A549 (cell line): ENCODE measurements around the gene ONECUT2. TPM values are rescaled to one million over a fixed set of nuclear protein-coding genes. Genes with fewer than 3 reads are reported as not detected.

Source experiments
- ATAC-seq, 2 experiments: fragments of 200-7000 bp in 1 of 2; fragments of >200 bp in 1 of 2; cut with Nextera tagmentation in 1 of 2; cut with Tn5 transposase in 1 of 2; 3 replicates each; pipeline versions ENCODE4 v1.8.0 to v1.9.1; 2018 to 2020; ENCODE audit warnings: mild to moderate bottlenecking in 1 of 2, moderate library complexity in 1 of 2
- CTCF ChIA-PET: fragments of 300-600 bp; sonication (Branson Sonifier 250); formaldehyde crosslinking; extraction: SDS; loops from one replicate; lab custom pipeline; 2021; ENCODE audit warnings: antibody characterized with exemption, inconsistent platforms; lab: Yijun Ruan, JAX
- POLR2A ChIA-PET: fragments of 350-600 bp; formaldehyde crosslinking; extraction: SDS; loops from one replicate; lab custom pipeline; 2021; ENCODE audit warnings: antibody characterized with exemption, inconsistent platforms; lab: Yijun Ruan, JAX
- DNase-seq, 2 experiments: peaks; one replicate each; pipeline versions ENCODE4 v3.0.0 to v3.0.0-alpha.2; 2011 to 2016; ENCODE audit warnings: low read depth in 1 of 2, low spot score in 1 of 2
- FAIRE-seq: peaks from 2 replicates; lab custom pipeline; 2011; peaks lifted over from hg19 to GRCh38; lab: Jason Lieb, UNC
- H3K27ac ChIP-seq, 2 experiments: fragments of >200 bp; sonication (Bioruptor Twin); formaldehyde crosslinking; 3 replicates each; pipeline ENCODE4 v1.5.1; 2016 to 2017
- H3K4me1 ChIP-seq: fragments of >200 bp; sonication (Bioruptor Twin); formaldehyde crosslinking; 3 replicates; pipeline ENCODE4 v1.6.1; 2016
- H3K4me2 ChIP-seq: fragments of >200 bp; sonication (Bioruptor Twin); formaldehyde crosslinking; 3 replicates; pipeline ENCODE4 v1.6.1; 2016
- H3K4me3 ChIP-seq: fragments of >200 bp; sonication (Bioruptor Twin); formaldehyde crosslinking; 3 replicates; pipeline ENCODE4 v1.5.1; 2016
- H3K9me3 ChIP-seq: fragments of >200 bp; sonication (Bioruptor Twin); formaldehyde crosslinking; 3 replicates; pipeline ENCODE4 v1.6.1; 2016
- CEBPB ChIP-seq, 2 experiments: fragments of >200 bp in 1 of 2; sonication (Bioruptor Twin) in 1 of 2; formaldehyde crosslinking in 1 of 2; IDR thresholded peaks; 2 replicates each; pipeline ENCODE4 v1.6.1; 2012 to 2016
- EHMT2 ChIP-seq: fragments of 200-600 bp; sonication (generic); IDR thresholded peaks from 2 replicates; pipeline ENCODE4 v1.6.1; 2016; ENCODE audit warnings: antibody characterized with exemption, low read depth, mild to moderate bottlenecking, moderate library complexity
- GATA3 ChIP-seq: IDR thresholded peaks from 2 replicates; pipeline ENCODE4 v1.6.1; 2012; ENCODE audit warnings: borderline replicate concordance
- HDAC2 ChIP-seq: fragments of 200-600 bp; sonication (generic); IDR thresholded peaks from 2 replicates; pipeline ENCODE4 v1.6.1; 2016
- HEYL ChIP-seq: fragments of 250-450 bp; sonication (Bioruptor Pico); IDR thresholded peaks from 2 replicates; pipeline ENCODE4 v1.8.0; 2021; ENCODE audit warnings: mild to moderate bottlenecking, moderate library complexity
- RAD21 ChIP-seq, 2 experiments: fragments of >200 bp in 1 of 2; sonication (Bioruptor Twin) in 1 of 2; formaldehyde crosslinking in 1 of 2; IDR thresholded peaks in 1 of 2; conservative IDR thresholded peaks in 1 of 2; 2 replicates in 1 of 2; 3 replicates in 1 of 2; pipeline ENCODE4 v1.6.1; 2012 to 2018; ENCODE audit warnings: inconsistent platforms in 1 of 2
- SMC3 ChIP-seq: fragments of >200 bp; sonication (Bioruptor Twin); formaldehyde crosslinking; IDR thresholded peaks from 3 replicates; pipeline ENCODE4 v1.6.1; 2018; ENCODE audit warnings: inconsistent platforms
- SREBF2 ChIP-seq: fragments of 450-650 bp; IDR thresholded peaks from 2 replicates; pipeline ENCODE4 v1.6.1; 2014; ENCODE audit warnings: mild to moderate bottlenecking, moderate library complexity
- WGBS: methylation state at CpG from one replicate; pipeline ENCODE4 v1.1.6; 2017; ENCODE audit errors: missing lambda C conversion rate; 5-methylcytosine and 5-hydroxymethylcytosine counted together
- polyA plus RNA-seq, 4 experiments: library from polyadenylated mRNA; depleted of rRNA in 3 of 4; stranded (reverse); fragments of >200 nt; fragmentation: RNase III in 1 of 4; extraction: RNeasy Plus Mini Kit Qiagen cat#74134 plus additional on column Dnase treatment in 1 of 4; gene quantifications; 2 replicates in 3 of 4; 3 replicates in 1 of 4; pipeline ENCODE4 v1.2.3, GENCODE V29; 2011 to 2017
- TF ChIP-seq, protein P1 (sequence below): fragments of >200 bp; sonication (Bioruptor Twin); formaldehyde crosslinking; IDR thresholded peaks from 3 replicates; pipeline ENCODE4 v1.5.1; 2016
- TF ChIP-seq, protein P2 (sequence below): fragments of 200-600 bp; sonication (generic); IDR thresholded peaks from 2 replicates; pipeline ENCODE4 v1.6.1; 2016; ENCODE audit warnings: antibody characterized with exemption, mild to moderate bottlenecking, moderate library complexity
- TF ChIP-seq, protein P3 (sequence below): fragments of >200 bp; sonication (Bioruptor Twin); formaldehyde crosslinking; IDR thresholded peaks from 2 replicates; pipeline ENCODE4 v1.6.1; 2016

ONECUT2 gene
- polyA plus RNA-seq, 2 of the 4 experiments (the other 2 are of a cell fraction) = 0.45 to 0.62 TPM

DNA sequence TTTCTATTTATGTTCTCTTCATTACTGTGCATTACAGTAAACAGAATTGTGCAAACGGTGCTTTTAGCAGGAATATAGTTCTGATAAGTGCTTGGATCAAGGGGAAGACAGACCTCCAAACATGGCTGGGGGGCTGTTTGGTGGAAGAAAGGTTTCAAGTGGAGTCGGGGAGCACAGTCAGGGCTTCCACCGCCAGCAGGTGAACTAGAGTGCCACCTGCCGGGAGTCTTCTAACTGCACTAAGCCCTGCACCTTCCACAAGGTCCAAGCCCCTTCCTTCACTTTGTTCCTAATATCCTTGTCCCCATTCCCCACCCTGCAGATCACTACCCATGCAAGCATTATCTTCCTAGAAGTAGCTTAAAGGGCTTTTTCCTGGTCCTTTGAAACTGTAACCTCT, 11.1 kb downstream of the ONECUT2 start:
- Histone ChIP-seq H3K4me2 (peak overlapping the region; percentile 56), H3K4me1 (peaks cover 37% of the 10 kb centered on the region), H3K9me3 (no peaks in the 10 kb centered on the region)
- DNase-seq (peak; percentile 49 to 58), FAIRE-seq (no peak), ATAC-seq (peak; percentile 89 to 94)
- POLR2A ChIA-PET = no interaction called here
- peak; percentile 62 for TF ChIP-seq SMC3
- TF ChIP-seq, protein P1, sequence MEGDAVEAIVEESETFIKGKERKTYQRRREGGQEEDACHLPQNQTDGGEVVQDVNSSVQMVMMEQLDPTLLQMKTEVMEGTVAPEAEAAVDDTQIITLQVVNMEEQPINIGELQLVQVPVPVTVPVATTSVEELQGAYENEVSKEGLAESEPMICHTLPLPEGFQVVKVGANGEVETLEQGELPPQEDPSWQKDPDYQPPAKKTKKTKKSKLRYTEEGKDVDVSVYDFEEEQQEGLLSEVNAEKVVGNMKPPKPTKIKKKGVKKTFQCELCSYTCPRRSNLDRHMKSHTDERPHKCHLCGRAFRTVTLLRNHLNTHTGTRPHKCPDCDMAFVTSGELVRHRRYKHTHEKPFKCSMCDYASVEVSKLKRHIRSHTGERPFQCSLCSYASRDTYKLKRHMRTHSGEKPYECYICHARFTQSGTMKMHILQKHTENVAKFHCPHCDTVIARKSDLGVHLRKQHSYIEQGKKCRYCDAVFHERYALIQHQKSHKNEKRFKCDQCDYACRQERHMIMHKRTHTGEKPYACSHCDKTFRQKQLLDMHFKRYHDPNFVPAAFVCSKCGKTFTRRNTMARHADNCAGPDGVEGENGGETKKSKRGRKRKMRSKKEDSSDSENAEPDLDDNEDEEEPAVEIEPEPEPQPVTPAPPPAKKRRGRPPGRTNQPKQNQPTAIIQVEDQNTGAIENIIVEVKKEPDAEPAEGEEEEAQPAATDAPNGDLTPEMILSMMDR = peak; percentile 60
- TF ChIP-seq RAD21 (conservative IDR thresholded peaks at IDR 0.05 in 1 of 2, IDR thresholded peaks at IDR 0.05 in 1 of 2) = peak; percentile 61 to 65
- TF ChIP-seq, protein P2, sequence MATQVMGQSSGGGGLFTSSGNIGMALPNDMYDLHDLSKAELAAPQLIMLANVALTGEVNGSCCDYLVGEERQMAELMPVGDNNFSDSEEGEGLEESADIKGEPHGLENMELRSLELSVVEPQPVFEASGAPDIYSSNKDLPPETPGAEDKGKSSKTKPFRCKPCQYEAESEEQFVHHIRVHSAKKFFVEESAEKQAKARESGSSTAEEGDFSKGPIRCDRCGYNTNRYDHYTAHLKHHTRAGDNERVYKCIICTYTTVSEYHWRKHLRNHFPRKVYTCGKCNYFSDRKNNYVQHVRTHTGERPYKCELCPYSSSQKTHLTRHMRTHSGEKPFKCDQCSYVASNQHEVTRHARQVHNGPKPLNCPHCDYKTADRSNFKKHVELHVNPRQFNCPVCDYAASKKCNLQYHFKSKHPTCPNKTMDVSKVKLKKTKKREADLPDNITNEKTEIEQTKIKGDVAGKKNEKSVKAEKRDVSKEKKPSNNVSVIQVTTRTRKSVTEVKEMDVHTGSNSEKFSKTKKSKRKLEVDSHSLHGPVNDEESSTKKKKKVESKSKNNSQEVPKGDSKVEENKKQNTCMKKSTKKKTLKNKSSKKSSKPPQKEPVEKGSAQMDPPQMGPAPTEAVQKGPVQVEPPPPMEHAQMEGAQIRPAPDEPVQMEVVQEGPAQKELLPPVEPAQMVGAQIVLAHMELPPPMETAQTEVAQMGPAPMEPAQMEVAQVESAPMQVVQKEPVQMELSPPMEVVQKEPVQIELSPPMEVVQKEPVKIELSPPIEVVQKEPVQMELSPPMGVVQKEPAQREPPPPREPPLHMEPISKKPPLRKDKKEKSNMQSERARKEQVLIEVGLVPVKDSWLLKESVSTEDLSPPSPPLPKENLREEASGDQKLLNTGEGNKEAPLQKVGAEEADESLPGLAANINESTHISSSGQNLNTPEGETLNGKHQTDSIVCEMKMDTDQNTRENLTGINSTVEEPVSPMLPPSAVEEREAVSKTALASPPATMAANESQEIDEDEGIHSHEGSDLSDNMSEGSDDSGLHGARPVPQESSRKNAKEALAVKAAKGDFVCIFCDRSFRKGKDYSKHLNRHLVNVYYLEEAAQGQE = no peak
- TF ChIP-seq, protein P3, sequence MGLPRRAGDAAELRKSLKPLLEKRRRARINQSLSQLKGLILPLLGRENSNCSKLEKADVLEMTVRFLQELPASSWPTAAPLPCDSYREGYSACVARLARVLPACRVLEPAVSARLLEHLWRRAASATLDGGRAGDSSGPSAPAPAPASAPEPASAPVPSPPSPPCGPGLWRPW = no peak
- TF ChIP-seq, all 56 proteins: peak for 3
- no peak overlapping the region for H3K4me3 ChIP-seq
- peak overlapping the region; percentile 1 to 67; a peak in 4 of 6 replicates for H3K27ac ChIP-seq
- CTCF ChIA-PET = interaction anchor here (0.7 to 1.9 kb wide), 19 partner anchors 8 to 699 kb away, joined by 3 to 7 read pairs (median 4); no protein-coding TSS in a partner anchor
- WGBS = 3% methylated on average over 4 of the region's 4 CpGs

DNA sequence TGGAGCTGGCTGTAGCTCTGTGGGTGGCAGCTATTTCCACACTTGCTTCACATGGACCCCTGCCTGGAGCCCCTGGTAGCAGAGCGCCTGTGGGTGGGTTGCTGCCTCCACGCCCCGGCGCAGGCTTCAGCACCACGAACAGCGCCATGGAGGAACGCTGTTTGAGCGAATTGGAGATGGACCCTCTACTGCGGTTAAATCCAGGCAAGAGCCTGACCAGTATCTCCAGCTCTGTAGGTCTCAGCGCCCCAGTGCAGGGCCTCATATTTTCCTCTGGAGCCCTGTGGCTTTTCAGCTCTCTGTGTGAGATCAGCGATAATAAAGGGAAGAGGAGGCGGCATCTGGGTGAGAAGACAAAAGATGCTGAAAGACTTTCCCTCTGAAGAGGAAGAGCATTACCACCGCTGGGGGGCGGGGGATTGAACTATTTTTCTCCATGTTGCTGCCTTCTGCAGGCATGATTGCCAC, 12.0 kb downstream of the ONECUT2 start:
- ATAC-seq (0 out of 6 replicates have a peak, but pooled peaks of 1 of the 2 experiments have one; percentile 25), DNase-seq (no peak), FAIRE-seq (no peak)
- H3K9me3 ChIP-seq = no peaks in the 10 kb centered on the region
- H3K4me2 ChIP-seq = no peak overlapping the region; the same call in 2 of the 3 replicates
- POLR2A ChIA-PET = no interaction called here
- no peak overlapping the region for H3K27ac ChIP-seq
- peaks cover 37% of the 10 kb centered on the region for H3K4me1 ChIP-seq
- no peak overlapping the region for H3K4me3 ChIP-seq
- CTCF ChIA-PET = interaction anchor here (0.7 to 1.9 kb wide), 17 partner anchors 9 to 700 kb away, joined by 3 to 7 read pairs (median 4); no protein-coding TSS in a partner anchor
- TF ChIP-seq SREBF2 (no peak), HEYL (CRISPR knock-in tag) (no peak), SMC3 (no peak), CEBPB (IDR thresholded peaks at IDR 0.05) (no peak), GATA3 (no peak), HDAC2 (no peak), EHMT2 (0 out of 2 replicates have a peak, but pooled peaks have one; percentile 12)
- TF ChIP-seq, protein P2 = peak; percentile 84
- WGBS = 80% methylated on average over 14 of the region's 14 CpGs
